DMS 273 treated with DMSO at 0.1 percent for 48 hours (cell line): Measurements from ENCODE around the gene PRG2.

Experiments used
- DNase-seq: peaks from one replicate; lab custom pipeline; 2025; lab: John Stamatoyannopoulos, UW

The PRG2 gene

GRCh38 chr11:57395905-57396623 is 5.6 kb upstream of the PRG2 start:
- DNase-seq = no peak

GRCh38 chr11:57394203-57394965 is 3.9 kb upstream of the PRG2 start:
- peak; percentile 49 for DNase-seq

GRCh38 chr11:57392763-57393105 is 2.3 kb upstream of the PRG2 start:
- no peak for DNase-seq

- DNase-seq = no peak
Observed at GRCh38 chr11:57392066-57392762, 1.8 kb upstream of the PRG2 start.

- no peak for DNase-seq
Observed at GRCh38 chr11:57391539-57391938, 1.1 kb upstream of the PRG2 start.

GRCh38 chr11:57391111-57391510 is 661 bp upstream of the PRG2 start:
- no peak for DNase-seq

- DNase-seq = no peak
Observed at GRCh38 chr11:57387289-57388030, 3.0 kb downstream of the PRG2 start.

GRCh38 chr11:57386178-57386940 is 4.1 kb downstream of the PRG2 start:
- DNase-seq = no peak

GRCh38 chr11:57380975-57381374 is 9.5 kb downstream of the PRG2 start, which contains the start of gene PRG3:
TSS of gene PRG3 (minus strand) at chr11:57381150. CDS start at chr11:57380708, 442 bp downstream.
- DNase-seq = no peak

GRCh38 chr11:57379732-57380131 is 10.7 kb downstream of the PRG2 start:
- DNase-seq = no peak

GRCh38 chr11:57378186-57378585 is 12.3 kb downstream of the PRG2 start:
- DNase-seq = no peak

- peak; percentile 32 for DNase-seq
Observed at GRCh38 chr11:57377107-57377506, 13.3 kb downstream of the PRG2 start.

- DNase-seq = no peak
Observed at GRCh38 chr11:57376095-57377090, 14.1 kb downstream of the PRG2 start.

- DNase-seq = no peak
Observed at GRCh38 chr11:57375490-57375889, 15.0 kb downstream of the PRG2 start.

GRCh38 chr11:57374966-57375365 is 15.5 kb downstream of the PRG2 start:
- no peak for DNase-seq

- DNase-seq = no peak
Observed at GRCh38 chr11:57373146-57373545, 17.3 kb downstream of the PRG2 start.

- no peak for DNase-seq
Observed at GRCh38 chr11:57370941-57371340, 19.5 kb downstream of the PRG2 start.

- DNase-seq = no peak
Observed at GRCh38 chr11:57370251-57370650, 20.2 kb downstream of the PRG2 start.

GRCh38 chr11:57368845-57369232 is 21.6 kb downstream of the PRG2 start:
- DNase-seq = no peak
